Activated B cell treated with CpG ODN at 0.5 μM for 24 hours (primary cell): ENCODE results near the gene NRG3. TPM values are rescaled to one million over a fixed set of nuclear protein-coding genes. Genes with fewer than 3 reads are reported as not detected.

Source experiments
- ATAC-seq: fragments of 200-7000 bp; cut with Tn5 transposase; one replicate; pipeline ENCODE4 v1.10.0; 2021; ENCODE audit warnings: low read depth, mild to moderate bottlenecking, moderate library complexity
- CTCF ChIA-PET: fragments of 350-600 bp; sonication (Branson Sonifier 250); formaldehyde crosslinking; loops from one replicate; lab custom pipeline; 2021; ENCODE audit warnings: antibody characterized with exemption; lab: Charles Lee
- POLR2A ChIA-PET: fragments of 350-600 bp; sonication (Branson Sonifier 250); formaldehyde crosslinking; loops from one replicate; lab custom pipeline; 2021; ENCODE audit warnings: antibody characterized with exemption; lab: Charles Lee
- DNase-seq: peaks from one replicate; pipeline ENCODE4 v3.0.0; 2022
- H3K27ac Mint-ChIP-seq: one replicate; pipeline ENCODE4 v1.8.0; 2020; ENCODE audit warnings: mixed read lengths
- H3K27me3 Mint-ChIP-seq: one replicate; pipeline ENCODE4 v1.8.0; 2021; ENCODE audit warnings: mixed read lengths
- H3K36me3 Mint-ChIP-seq: one replicate; pipeline ENCODE4 v1.8.0; 2021; ENCODE audit warnings: low read depth, mixed read lengths
- H3K4me1 Mint-ChIP-seq: one replicate; pipeline ENCODE4 v1.8.0; 2021; ENCODE audit warnings: mixed read lengths
- H3K4me3 Mint-ChIP-seq: one replicate; pipeline ENCODE4 v1.8.0; 2020; ENCODE audit warnings: mild to moderate bottlenecking, mixed read lengths
- H3K9me3 Mint-ChIP-seq: one replicate; pipeline ENCODE4 v1.8.0; 2020; ENCODE audit warnings: mixed read lengths
- CTCF ChIP-seq: fragments of 200-600 bp; IDR thresholded peaks from one replicate; pipeline ENCODE4 v1.8.0; 2022; ENCODE audit warnings: antibody characterized with exemption, mild to moderate bottlenecking
- intact Hi-C: fragments of 100-400 bp; cut with micrococcal nuclease; formaldehyde crosslinking; loops from one replicate; pipeline ENCODE4 v1.15.1; 2024
- total RNA-seq: library from RNA; stranded (reverse); gene quantifications from 2 replicates; pipeline ENCODE4 v1.2.3, GENCODE V29; 2022

Gene NRG3
- total RNA-seq, 1 donor from 2014 or later, result not detected

DNA sequence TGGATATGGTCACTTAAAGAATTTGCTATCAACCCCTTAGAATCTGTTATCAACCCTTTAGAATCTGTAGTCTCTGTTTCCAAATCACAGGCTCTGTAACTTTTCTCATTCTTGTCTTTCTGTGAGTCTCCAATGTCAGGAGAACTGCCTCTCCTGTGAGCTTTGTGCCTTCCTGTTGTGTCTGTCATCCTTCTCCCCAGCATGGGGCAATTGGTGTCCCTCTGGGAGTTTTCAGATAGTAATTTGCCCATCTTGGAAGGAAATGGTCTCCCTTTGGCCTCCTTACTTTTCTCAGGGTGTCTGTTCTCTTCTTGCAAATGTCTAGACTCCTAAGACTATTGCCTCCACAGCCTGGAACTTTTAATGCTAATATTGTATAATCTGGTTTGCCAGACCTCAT, 521.9 kb downstream of the NRG3 start:
- CTCF ChIA-PET, result no interaction called here
- TF ChIP-seq CTCF, result no peak
- Mint-ChIP-seq H3K4me1 (no peaks in the 10 kb centered on the region), H3K9me3 (no peaks in the 10 kb centered on the region), H3K4me3 (no peak overlapping the region), H3K36me3 (no peaks in the 10 kb centered on the region), H3K27ac (no peak overlapping the region), H3K27me3 (no peaks in the 10 kb centered on the region)
- intact Hi-C loops, result no loop called here
- DNase-seq, result no peak
- no peak for ATAC-seq
- POLR2A ChIA-PET, result no interaction called here

DNA sequence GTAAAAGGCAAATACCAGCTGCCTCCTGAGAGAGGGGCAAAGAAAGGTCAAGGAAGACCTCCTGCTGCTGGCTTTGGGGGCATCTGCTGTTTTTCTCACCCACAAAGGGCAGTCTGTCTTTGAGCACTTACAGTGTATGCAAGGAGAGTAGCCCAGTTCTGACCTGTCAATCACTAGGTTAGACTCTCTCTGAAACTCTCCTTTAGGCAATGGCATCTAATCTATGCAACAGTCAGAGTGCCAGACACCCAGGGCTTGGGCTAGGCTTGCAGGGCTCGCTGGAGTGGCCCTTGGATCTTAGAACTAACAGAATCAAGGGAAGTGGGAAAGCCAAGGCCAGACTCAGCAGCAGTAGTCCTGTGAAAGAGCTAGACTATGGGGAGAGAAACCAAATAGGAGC, 522.9 kb downstream of the NRG3 start:
- intact Hi-C loops, result no loop called here
- H3K27ac Mint-ChIP-seq, result no peak overlapping the region
- H3K4me1 Mint-ChIP-seq, result no peaks in the 10 kb centered on the region
- H3K36me3 Mint-ChIP-seq, result no peaks in the 10 kb centered on the region
- no peak overlapping the region for H3K4me3 Mint-ChIP-seq
- H3K27me3 Mint-ChIP-seq, result no peaks in the 10 kb centered on the region
- ChIA-PET CTCF (no interaction called here), POLR2A (no interaction called here)
- DNase-seq, result no peak
- no peaks in the 10 kb centered on the region for H3K9me3 Mint-ChIP-seq
- no peak for TF ChIP-seq CTCF
- ATAC-seq, result no peak

- Mint-ChIP-seq H3K36me3 (no peaks in the 10 kb centered on the region), H3K27me3 (no peaks in the 10 kb centered on the region), H3K4me1 (no peaks in the 10 kb centered on the region), H3K27ac (no peak overlapping the region), H3K4me3 (no peak overlapping the region), H3K9me3 (no peaks in the 10 kb centered on the region)
- TF ChIP-seq CTCF, result no peak
- DNase-seq, result no peak
- ATAC-seq, result no peak
- ChIA-PET POLR2A (no interaction called here), CTCF (no interaction called here)
- intact Hi-C loops, result no loop called here
Observed at GRCh38 chr10:82399850-82400249, 524.9 kb downstream of the NRG3 start.

- ATAC-seq (no peak), DNase-seq (no peak)
- ChIA-PET POLR2A (no interaction called here), CTCF (no interaction called here)
- intact Hi-C loops, result no loop called here
- Mint-ChIP-seq H3K27ac (no peak overlapping the region), H3K36me3 (no peaks in the 10 kb centered on the region), H3K4me3 (no peak overlapping the region), H3K9me3 (peaks cover 2% of the 10 kb centered on the region), H3K4me1 (no peaks in the 10 kb centered on the region), H3K27me3 (no peaks in the 10 kb centered on the region)
- TF ChIP-seq CTCF, result no peak
Observed at GRCh38 chr10:82400841-82401240, 525.8 kb downstream of the NRG3 start.

GRCh38 chr10:82402906-82403401, 528.0 kb downstream of the NRG3 start:
- H3K4me1 Mint-ChIP-seq, result no peaks in the 10 kb centered on the region
- H3K27me3 Mint-ChIP-seq, result no peaks in the 10 kb centered on the region
- ChIA-PET POLR2A (no interaction called here), CTCF (no interaction called here)
- H3K36me3 Mint-ChIP-seq, result no peaks in the 10 kb centered on the region
- peaks cover 2% of the 10 kb centered on the region for H3K9me3 Mint-ChIP-seq
- DNase-seq (no peak), ATAC-seq (no peak)
- TF ChIP-seq CTCF, result no peak
- intact Hi-C loops, result no loop called here
- H3K4me3 Mint-ChIP-seq, result no peak overlapping the region
- no peak overlapping the region for H3K27ac Mint-ChIP-seq
